ENCODE measurements around the gene SFXN4.

Gene SFXN4

GRCh38 chr10:119165171-119166117, at the start of gene SFXN4:
SFXN4 (minus strand) TSS chr10:119165714; CDS start chr10:119165647, 67 bp downstream.
- Histone ChIP-seq H3K36me3 (ENCODE audit: control insufficient read depth, low read length) (peaks cover 84% of the 10 kb centered on the region), H3K27ac (ENCODE audit: low read depth, low read length) (peak within 1 kb of the TSS; percentile 71), H3K4me2 (ENCODE audit: low read length) (peak within 1 kb of the TSS; percentile 83), H3F3A (ENCODE audit: control insufficient read depth, insufficient read depth) (peaks cover 28% of the 10 kb centered on the region), H3K4me3 (ENCODE audit: low read length) (peak within 1 kb of the TSS; percentile 97), H3K4me1 (ENCODE audit: control insufficient read depth, low read length) (peaks cover 52% of the 10 kb centered on the region), H4K20me1 (ENCODE audit: control insufficient read depth, insufficient read depth, low read depth, low read length) (no peaks in the 10 kb centered on the region), H3K9me2 (replicated peaks; ENCODE audit: control insufficient read depth, low read length) (no peaks in the 10 kb centered on the region), H3K79me2 (ENCODE audit: control insufficient read depth, low read length) (peaks cover 35% of the 10 kb centered on the region), H3K27me3 (ENCODE audit: control insufficient read depth, low read length) (no peaks in the 10 kb centered on the region), H3K9me3 (ENCODE audit: control insufficient read depth, insufficient read depth, low read length) (no peaks in the 10 kb centered on the region)
- peak; percentile 15 for TF ChIP-seq CTCF (IDR thresholded peaks at IDR 0.05; ENCODE audit: low read depth, low read length, poor library complexity, severe bottlenecking)
- no peak for TF ChIP-seq EZH2phosphoT487 (IDR thresholded peaks at IDR 0.05; ENCODE audit: borderline replicate concordance, low read length)

- Histone ChIP-seq H3F3A (ENCODE audit: control insufficient read depth, insufficient read depth) (peaks cover 10% of the 10 kb centered on the region), H3K27me3 (ENCODE audit: control insufficient read depth, low read length) (peaks cover 6% of the 10 kb centered on the region; the same call in 1 of the 2 replicates), H3K4me2 (ENCODE audit: low read length) (no peak overlapping the region), H3K9me3 (ENCODE audit: control insufficient read depth, insufficient read depth, low read length) (no peaks in the 10 kb centered on the region), H3K79me2 (ENCODE audit: control insufficient read depth, low read length) (no peaks in the 10 kb centered on the region; the same call in 1 of the 2 replicates), H3K36me3 (ENCODE audit: control insufficient read depth, low read length) (no peaks in the 10 kb centered on the region), H3K9me2 (replicated peaks; ENCODE audit: control insufficient read depth, low read length) (no peaks in the 10 kb centered on the region), H3K4me3 (ENCODE audit: low read length) (no peak overlapping the region), H3K4me1 (ENCODE audit: control insufficient read depth, low read length) (peaks cover 27% of the 10 kb centered on the region), H4K20me1 (ENCODE audit: control insufficient read depth, insufficient read depth, low read depth, low read length) (peaks cover 4% of the 10 kb centered on the region; the same call in 1 of the 2 replicates), H3K27ac (ENCODE audit: low read depth, low read length) (no peak overlapping the region)
- TF ChIP-seq EZH2phosphoT487 (IDR thresholded peaks at IDR 0.05; ENCODE audit: borderline replicate concordance, low read length) = no peak
These were observed 46.3 kb upstream of the SFXN4 start for GRCh38 chr10:119211625-119212441.

GRCh38 chr10:119211176-119211575, 45.7 kb upstream of the SFXN4 start:
- H3F3A ChIP-seq (ENCODE audit: control insufficient read depth, insufficient read depth) = peaks cover 10% of the 10 kb centered on the region
- H3K4me1 ChIP-seq (ENCODE audit: control insufficient read depth, low read length) = peaks cover 32% of the 10 kb centered on the region
- H3K4me3 ChIP-seq (ENCODE audit: low read length) = no peak overlapping the region
- H3K9me2 ChIP-seq (replicated peaks; ENCODE audit: control insufficient read depth, low read length) = no peaks in the 10 kb centered on the region
- no peak overlapping the region for H3K4me2 ChIP-seq (ENCODE audit: low read length)
- H4K20me1 ChIP-seq (ENCODE audit: control insufficient read depth, insufficient read depth, low read depth, low read length) = peaks cover 4% of the 10 kb centered on the region; the same call in 1 of the 2 replicates
- no peaks in the 10 kb centered on the region for H3K36me3 ChIP-seq (ENCODE audit: control insufficient read depth, low read length)
- no peaks in the 10 kb centered on the region for H3K9me3 ChIP-seq (ENCODE audit: control insufficient read depth, insufficient read depth, low read length)
- peaks cover 6% of the 10 kb centered on the region; the same call in 1 of the 2 replicates for H3K27me3 ChIP-seq (ENCODE audit: control insufficient read depth, low read length)
- no peak overlapping the region for H3K27ac ChIP-seq (ENCODE audit: low read depth, low read length)
- TF ChIP-seq CTCF (IDR thresholded peaks at IDR 0.05; ENCODE audit: low read depth, low read length, poor library complexity, severe bottlenecking) = no peak
- no peak for TF ChIP-seq EZH2phosphoT487 (IDR thresholded peaks at IDR 0.05; ENCODE audit: borderline replicate concordance, low read length)
- no peaks in the 10 kb centered on the region; the same call in 1 of the 2 replicates for H3K79me2 ChIP-seq (ENCODE audit: control insufficient read depth, low read length)

Measured in DOHH2 (cell line).